ENCODE results near the gene ECEL1. TPM values are rescaled to one million over a fixed set of nuclear protein-coding genes. Genes with fewer than 3 reads are reported as not detected.

Gene ECEL1
- total and polyA plus RNA-seq, 2 donors (not counting 1 experiment from before 2014, with no cell fraction given), result 0.47 TPM; not detected in 1

DNA sequence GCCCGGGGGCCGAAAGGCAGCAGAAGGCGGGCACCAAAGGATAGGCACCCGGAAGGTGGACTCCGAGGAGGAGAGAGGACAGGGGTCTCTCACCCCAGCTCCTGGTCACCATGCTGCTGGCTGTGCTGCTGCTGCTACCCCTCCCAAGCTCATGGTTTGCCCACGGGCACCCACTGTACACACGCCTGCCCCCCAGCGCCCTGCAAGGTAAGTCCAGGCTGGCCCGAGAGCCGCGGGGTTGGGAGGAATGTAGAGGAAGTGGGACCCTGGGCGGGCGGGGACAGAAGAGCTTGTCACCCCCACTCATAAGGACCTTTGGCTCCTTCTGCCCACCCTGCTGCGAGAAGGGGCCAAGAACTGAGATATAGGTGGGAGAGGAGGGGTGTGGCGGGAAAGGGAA, 32.9 kb upstream of the ECEL1 start:
- intact Hi-C loops (cut with micrococcal nuclease), result loop anchor here (5.0 kb wide), 1 partner anchor 613 kb away; no protein-coding TSS in a partner anchor
- no peak overlapping the region for H3K27ac Mint-ChIP-seq
- DNase-seq (no peak), ATAC-seq (ENCODE audit: low read depth) (no peak)
- no peaks in the 10 kb centered on the region for H4K20me1 ChIP-seq (ENCODE audit: control insufficient read depth, insufficient read depth, low read length, poor library complexity, severe bottlenecking)
- TF ChIP-seq, protein P1, sequence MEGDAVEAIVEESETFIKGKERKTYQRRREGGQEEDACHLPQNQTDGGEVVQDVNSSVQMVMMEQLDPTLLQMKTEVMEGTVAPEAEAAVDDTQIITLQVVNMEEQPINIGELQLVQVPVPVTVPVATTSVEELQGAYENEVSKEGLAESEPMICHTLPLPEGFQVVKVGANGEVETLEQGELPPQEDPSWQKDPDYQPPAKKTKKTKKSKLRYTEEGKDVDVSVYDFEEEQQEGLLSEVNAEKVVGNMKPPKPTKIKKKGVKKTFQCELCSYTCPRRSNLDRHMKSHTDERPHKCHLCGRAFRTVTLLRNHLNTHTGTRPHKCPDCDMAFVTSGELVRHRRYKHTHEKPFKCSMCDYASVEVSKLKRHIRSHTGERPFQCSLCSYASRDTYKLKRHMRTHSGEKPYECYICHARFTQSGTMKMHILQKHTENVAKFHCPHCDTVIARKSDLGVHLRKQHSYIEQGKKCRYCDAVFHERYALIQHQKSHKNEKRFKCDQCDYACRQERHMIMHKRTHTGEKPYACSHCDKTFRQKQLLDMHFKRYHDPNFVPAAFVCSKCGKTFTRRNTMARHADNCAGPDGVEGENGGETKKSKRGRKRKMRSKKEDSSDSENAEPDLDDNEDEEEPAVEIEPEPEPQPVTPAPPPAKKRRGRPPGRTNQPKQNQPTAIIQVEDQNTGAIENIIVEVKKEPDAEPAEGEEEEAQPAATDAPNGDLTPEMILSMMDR (IDR thresholded peaks at IDR 0.05), result no peak
- TF ChIP-seq EZH2 (IDR thresholded peaks at IDR 0.05; ENCODE audit: borderline replicate concordance, insufficient read depth, low read depth, low read length, poor library complexity, severe bottlenecking), result no peak
- H2AFZ ChIP-seq (ENCODE audit: insufficient read depth, low read depth, low read length, poor library complexity, severe bottlenecking), result no peak overlapping the region
- no peak overlapping the region for H3K4me2 ChIP-seq (replicated peaks; ENCODE audit: low read depth, low read length, poor library complexity, severe bottlenecking)
- POLR2A ChIA-PET, result no interaction called here
- no peaks in the 10 kb centered on the region for H3K79me2 ChIP-seq (ENCODE audit: control insufficient read depth, insufficient read depth, low read length)
- peaks cover 20% of the 10 kb centered on the region for H3K27me3 Mint-ChIP-seq
- peaks cover 30 to 32% of the 10 kb centered on the region in 2 donors for H3K4me1 ChIP-seq (ENCODE audit: control insufficient read depth in 2 of 2, insufficient read depth in 2 of 2, low read length in 2 of 2)
- H3K36me3 ChIP-seq (replicated peaks in 1 of 2; ENCODE audit: control extremely low read depth in 1 of 2, control insufficient read depth in 1 of 2, extremely low read depth in 1 of 2, insufficient read depth in 2 of 2, low read length in 1 of 2), result no peaks in the 10 kb centered on the region
- H3K4me3 ChIP-seq (ENCODE audit: control extremely low read depth in 1 of 5, extremely low read depth in 1 of 5, insufficient read depth in 1 of 5, low read depth in 2 of 5, low read length in 4 of 5), result no peak overlapping the region
- no peaks in the 10 kb centered on the region for H3K9me3 Mint-ChIP-seq (ENCODE audit: insufficient read depth)
- no peak overlapping the region for H3K4me3 Mint-ChIP-seq
- 78% methylated on average over 5 of the region's 15 CpGs for WGBS (ENCODE audit: insufficient coverage)
- H3K4me1 Mint-ChIP-seq, result peaks cover 17% of the 10 kb centered on the region
- H3K27ac ChIP-seq (ENCODE audit: low read length in 2 of 2), result no peak overlapping the region
- CTCF ChIA-PET, result interaction anchor here (1.9 to 2.0 kb wide), 2 partner anchors 10 to 26 kb away, joined by 4 to 5 read pairs; no protein-coding TSS in a partner anchor
- H3K9ac ChIP-seq (ENCODE audit: low read length), result no peak overlapping the region
- H3K27me3 ChIP-seq (replicated peaks in 1 of 4; ENCODE audit: control extremely low read depth in 1 of 4, control insufficient read depth in 3 of 4, insufficient read depth in 4 of 4, low read length in 3 of 4), result peaks cover 0 to 47% (median 22%) of the 10 kb centered on the region in 4 experiments
- H3K9me3 ChIP-seq (ENCODE audit: control extremely low read depth in 1 of 3, control insufficient read depth in 2 of 3, insufficient read depth in 1 of 3, low read length in 2 of 3), result peaks cover 0 to 16% (median 0%) of the 10 kb centered on the region in 3 donors

DNA sequence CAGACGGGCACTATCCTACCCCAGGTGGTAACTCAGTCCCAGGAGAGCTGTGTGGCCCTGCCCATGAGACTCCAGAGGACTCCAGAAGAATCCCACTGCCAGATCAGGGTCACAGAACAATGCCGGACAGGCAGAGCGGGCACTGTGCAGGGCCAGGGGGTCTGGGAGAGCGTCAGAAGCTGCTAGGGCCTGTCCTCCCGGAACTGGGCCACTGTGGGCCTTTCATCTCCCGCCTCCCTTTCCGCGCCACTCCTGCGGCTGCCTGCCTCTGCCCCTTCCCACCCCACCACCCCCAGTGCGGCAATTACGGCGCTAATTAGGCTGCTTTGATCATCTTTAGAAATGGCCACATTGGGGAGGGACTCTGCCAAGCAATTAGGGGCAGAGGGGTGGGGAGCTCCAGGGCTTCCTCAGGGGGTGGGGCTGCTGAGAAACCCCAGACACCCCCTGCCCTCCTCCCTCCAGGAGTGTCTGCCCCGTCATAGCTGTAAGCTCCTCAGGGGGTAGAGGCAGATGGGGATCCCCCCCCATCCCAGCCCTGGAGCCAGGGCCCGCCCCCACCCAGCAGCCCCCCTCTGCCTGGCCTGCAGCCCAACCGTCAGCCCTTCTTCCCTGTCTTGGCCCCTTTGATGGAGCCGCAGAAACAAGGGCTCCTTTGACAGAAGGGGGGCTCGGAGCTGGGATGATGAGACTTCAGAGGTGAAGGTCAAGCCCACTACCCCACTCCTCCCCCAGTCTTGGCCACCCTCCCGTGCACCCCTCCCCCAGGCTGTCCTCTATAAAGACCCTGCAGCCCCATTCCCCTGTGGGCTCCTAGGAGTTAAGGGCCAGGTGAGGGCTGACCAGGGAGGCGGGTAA, 32.2 kb upstream of the ECEL1 start, which contains the start of gene PRSS56:
PRSS56 (plus strand) TSS at position 808 of the 858 bp plus-strand sequence. CDS start 211 bp downstream, outside the sequence.
- H3K9me3 Mint-ChIP-seq (ENCODE audit: insufficient read depth), result no peaks in the 10 kb centered on the region
- no peak for TF ChIP-seq EZH2 (IDR thresholded peaks at IDR 0.05; ENCODE audit: borderline replicate concordance, insufficient read depth, low read depth, low read length, poor library complexity, severe bottlenecking)
- TF ChIP-seq, protein P1 (IDR thresholded peaks at IDR 0.05), result no peak
- H3K79me2 ChIP-seq (ENCODE audit: control insufficient read depth, insufficient read depth, low read length), result no peaks in the 10 kb centered on the region
- no peak within 1 kb of the TSS for H3K9ac ChIP-seq (ENCODE audit: low read length)
- POLR2A ChIA-PET, result no interaction called here
- peaks cover 20% of the 10 kb centered on the region for H3K27me3 Mint-ChIP-seq
- peaks cover 0 to 40% (median 20%) of the 10 kb centered on the region in 4 experiments for H3K27me3 ChIP-seq (replicated peaks in 1 of 4; ENCODE audit: control extremely low read depth in 1 of 4, control insufficient read depth in 3 of 4, insufficient read depth in 4 of 4, low read length in 3 of 4)
- H4K20me1 ChIP-seq (ENCODE audit: control insufficient read depth, insufficient read depth, low read length, poor library complexity, severe bottlenecking), result no peaks in the 10 kb centered on the region
- peaks cover 17% of the 10 kb centered on the region for H3K4me1 Mint-ChIP-seq
- intact Hi-C loops (cut with micrococcal nuclease), result loop anchor here (5.0 kb wide), 1 partner anchor 613 kb away; no protein-coding TSS in a partner anchor
- no peak within 1 kb of the TSS for H3K27ac ChIP-seq (ENCODE audit: low read length in 2 of 2)
- CTCF ChIA-PET, result interaction anchor here (1.1 to 2.0 kb wide), 3 partner anchors 9 to 26 kb away, joined by 3 to 5 read pairs (median 4); no protein-coding TSS in a partner anchor
- H3K36me3 ChIP-seq (replicated peaks in 1 of 2; ENCODE audit: control extremely low read depth in 1 of 2, control insufficient read depth in 1 of 2, extremely low read depth in 1 of 2, insufficient read depth in 2 of 2, low read length in 1 of 2), result no peaks in the 10 kb centered on the region
- peaks cover 30 to 32% of the 10 kb centered on the region in 2 donors for H3K4me1 ChIP-seq (ENCODE audit: control insufficient read depth in 2 of 2, insufficient read depth in 2 of 2, low read length in 2 of 2)
- 84% methylated on average over 5 of the region's 19 CpGs for WGBS (ENCODE audit: insufficient coverage)
- ATAC-seq (ENCODE audit: low read depth) (no peak), DNase-seq (no peak)
- H3K27ac Mint-ChIP-seq, result no peak within 1 kb of the TSS
- no peak within 1 kb of the TSS for H3K4me3 ChIP-seq (ENCODE audit: control extremely low read depth in 1 of 5, extremely low read depth in 1 of 5, insufficient read depth in 1 of 5, low read depth in 2 of 5, low read length in 4 of 5)
- H3K4me3 Mint-ChIP-seq, result peak within 1 kb of the TSS; percentile 74
- H3K9me3 ChIP-seq (ENCODE audit: control extremely low read depth in 1 of 3, control insufficient read depth in 2 of 3, insufficient read depth in 1 of 3, low read length in 2 of 3), result peaks cover 0 to 16% (median 0%) of the 10 kb centered on the region in 3 donors
- H3K4me2 ChIP-seq (replicated peaks; ENCODE audit: low read depth, low read length, poor library complexity, severe bottlenecking), result no peak within 1 kb of the TSS
- no peak within 1 kb of the TSS for H2AFZ ChIP-seq (ENCODE audit: insufficient read depth, low read depth, low read length, poor library complexity, severe bottlenecking)

Data from B cell (primary cell).